ENCODE measurements around the gene NME3.

NME3 gene

DNA sequence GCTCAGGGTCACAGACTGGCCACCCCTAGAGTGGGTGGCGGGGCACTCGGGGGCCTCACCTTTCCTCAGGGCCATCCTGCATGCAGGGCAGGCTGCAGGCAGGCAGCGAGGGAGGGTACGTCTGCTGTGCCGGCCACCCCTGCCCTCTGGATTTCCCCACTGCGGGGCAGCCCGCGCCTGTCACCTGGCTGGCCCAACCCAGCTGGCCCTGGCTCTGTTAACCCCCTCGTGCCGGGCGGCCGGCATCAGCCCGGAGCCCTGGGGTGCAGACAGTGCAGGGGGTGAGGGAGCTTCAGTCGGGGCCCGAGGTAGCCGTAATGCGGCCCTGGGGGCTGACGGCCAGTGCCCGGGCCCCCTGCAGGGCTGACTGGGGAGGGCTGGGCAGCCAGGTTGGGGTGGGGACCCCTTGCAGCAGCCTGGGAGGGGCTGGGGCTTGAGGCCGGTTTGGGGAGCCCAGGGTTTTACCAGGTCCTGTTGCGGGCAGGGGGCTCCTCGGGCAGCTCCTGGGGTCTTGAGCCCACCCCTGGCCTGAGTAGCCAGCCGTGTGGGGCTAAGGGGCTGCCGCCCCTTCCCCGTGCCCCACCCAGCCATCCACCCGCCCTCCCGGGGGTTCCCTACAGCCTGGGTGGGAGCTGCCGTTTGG is 22.4 kb upstream of the NME3 start, which contains the start of gene IGFALS:
IGFALS (minus strand) TSS at position 128 of the 643 bp plus-strand sequence; CDS start at position 75, 53 bp downstream.
- no peak for DNase-seq (ENCODE audit: low read depth)

GRCh38 chr16:1792836-1793577 is 21.7 kb upstream of the NME3 start:
- DNase-seq (ENCODE audit: low read depth): no peak

DNA sequence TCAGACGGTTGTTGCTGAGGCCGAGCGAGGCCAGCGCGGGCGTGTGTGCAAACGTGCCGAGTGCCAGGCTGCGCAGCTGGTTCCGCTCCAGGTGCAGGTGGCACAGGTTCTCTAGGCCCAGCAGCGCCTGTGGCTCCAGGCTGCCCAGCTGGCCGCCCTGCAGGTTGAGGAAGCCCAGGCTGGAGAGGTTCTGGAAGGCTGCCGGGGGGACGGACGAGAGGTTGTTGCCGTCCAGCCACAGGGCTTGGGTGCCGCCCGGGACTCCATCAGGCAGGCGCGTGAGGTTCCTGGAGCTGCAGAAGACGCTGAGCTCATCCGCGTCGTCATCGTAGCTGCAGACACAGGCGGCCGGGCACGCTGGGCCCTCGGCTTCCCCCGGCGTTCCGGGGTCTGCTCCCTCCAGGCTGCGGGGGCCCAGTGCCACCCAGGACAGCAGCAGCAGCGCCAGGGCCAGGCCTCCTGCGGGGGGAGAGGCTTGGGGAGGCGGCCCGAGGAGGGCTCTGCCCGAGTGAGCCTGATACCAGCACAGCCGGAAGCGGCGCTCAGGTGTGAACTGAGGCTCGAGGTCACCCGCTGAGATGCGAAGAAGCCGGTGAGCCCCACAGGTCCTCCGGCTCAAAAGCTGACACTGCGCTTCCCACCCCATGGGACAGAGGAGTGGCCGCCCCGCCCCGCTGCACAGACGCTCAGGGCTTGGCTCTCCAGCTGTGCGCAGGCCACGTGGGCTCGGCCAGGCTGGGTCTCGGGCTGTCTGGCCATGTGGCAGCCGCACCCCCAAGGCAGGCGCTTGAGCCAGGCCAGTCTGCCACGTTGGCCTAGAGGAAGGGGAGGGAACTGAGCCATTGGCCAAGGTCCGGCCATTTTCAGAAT is 20.8 kb upstream of the NME3 start:
- no peak for DNase-seq (ENCODE audit: low read depth)

DNA sequence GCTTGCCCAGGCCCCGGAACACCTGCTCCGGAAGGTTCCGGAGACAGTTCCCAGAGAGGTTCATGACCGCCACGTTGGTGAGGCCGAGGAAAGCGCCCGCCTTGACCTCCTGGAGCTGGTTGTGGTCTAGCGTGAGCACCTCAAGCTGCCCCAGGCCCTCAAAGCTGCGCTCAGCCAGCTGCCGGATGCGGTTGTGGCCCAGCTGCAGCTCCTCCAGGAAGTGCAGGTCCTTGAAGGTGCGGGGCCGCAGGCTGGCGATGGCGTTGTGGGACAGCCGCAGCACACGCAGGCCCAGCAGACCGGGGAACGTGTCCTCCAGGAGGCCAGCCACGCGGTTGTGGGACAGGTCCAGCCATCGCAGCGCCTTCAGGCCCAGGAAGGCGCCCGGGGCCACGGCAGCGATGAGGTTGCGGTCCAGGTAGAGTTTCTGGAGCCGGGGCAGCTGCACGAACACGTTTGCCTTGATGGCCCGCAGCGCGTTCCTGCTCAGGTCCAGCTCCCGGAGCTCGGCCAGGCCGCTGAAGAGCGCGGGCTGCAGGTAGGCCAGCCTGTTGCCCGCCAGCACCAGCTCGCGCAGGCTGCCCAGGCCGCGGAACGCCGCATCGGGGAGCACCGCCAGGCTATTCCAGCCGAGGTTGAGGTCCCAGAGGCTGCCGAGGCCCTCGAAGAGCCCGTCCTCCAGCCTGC is 20.1 kb upstream of the NME3 start:
- no peak for DNase-seq (ENCODE audit: low read depth)

- DNase-seq (ENCODE audit: low read depth): no peak
Measured at GRCh38 chr16:1790611-1791255, 19.4 kb upstream of the NME3 start.

- no peak for DNase-seq (ENCODE audit: low read depth)
Measured at GRCh38 chr16:1790261-1790610, 18.9 kb upstream of the NME3 start.

DNA sequence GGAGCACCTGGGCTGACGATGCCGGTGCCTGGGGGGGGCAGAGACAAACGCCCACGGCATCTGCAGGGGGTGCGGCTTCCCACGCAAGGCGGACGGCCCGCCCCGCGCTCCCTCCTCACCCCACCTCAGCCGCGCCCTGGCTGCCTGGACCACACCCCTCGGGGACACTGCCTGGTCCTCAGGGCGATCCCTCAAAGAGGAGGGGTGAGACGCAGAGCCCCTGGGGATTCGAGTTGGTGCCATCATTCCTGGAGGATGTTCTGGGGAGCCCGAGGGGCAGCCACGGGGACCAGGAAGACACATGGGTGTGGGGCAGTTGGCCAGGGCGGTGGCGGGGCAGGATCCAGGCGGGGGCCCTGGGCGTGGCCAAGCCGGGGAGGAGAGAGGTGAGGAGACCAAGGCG is 18.3 kb upstream of the NME3 start:
- DNase-seq (ENCODE audit: low read depth): no peak

GRCh38 chr16:1788708-1789100 is 17.4 kb upstream of the NME3 start:
- DNase-seq (ENCODE audit: low read depth): no peak

DNA sequence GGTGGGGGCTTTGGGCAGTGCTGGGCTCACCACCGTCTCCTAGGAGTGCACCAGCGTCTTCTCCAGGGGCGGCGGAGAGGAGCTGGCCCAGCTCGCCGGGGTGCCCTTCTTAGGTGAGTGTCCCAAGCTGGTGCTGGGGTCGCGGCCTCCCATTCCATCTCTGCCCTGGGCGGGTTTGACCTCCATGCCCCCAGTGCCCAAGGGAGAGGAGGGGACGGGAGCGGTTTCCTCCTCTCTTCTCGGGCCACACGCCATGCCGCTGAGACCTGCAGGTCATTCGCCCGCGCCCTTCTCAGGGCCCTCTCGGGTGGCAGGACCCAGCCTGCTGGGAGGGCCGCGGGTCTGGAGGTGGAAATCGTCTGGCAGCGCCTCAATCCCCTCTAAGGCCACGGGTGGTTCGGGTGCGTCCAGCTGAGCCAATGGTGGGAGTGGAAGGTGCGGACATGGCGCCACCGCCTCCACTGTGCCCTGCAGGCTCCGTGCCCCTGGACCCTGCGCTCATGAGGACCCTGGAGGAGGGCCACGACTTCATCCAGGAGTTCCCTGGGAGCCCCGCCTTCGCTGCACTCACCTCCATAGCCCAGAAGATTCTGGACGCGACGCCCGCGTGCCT is 16.9 kb upstream of the NME3 start:
- no peak for DNase-seq (ENCODE audit: low read depth)

- no peak for DNase-seq (ENCODE audit: low read depth)
Measured at GRCh38 chr16:1787322-1788094, 16.2 kb upstream of the NME3 start.

- no peak for DNase-seq (ENCODE audit: low read depth)
Measured at GRCh38 chr16:1787056-1787321, 15.6 kb upstream of the NME3 start.

GRCh38 chr16:1786242-1787055 is 15.1 kb upstream of the NME3 start:
- no peak for DNase-seq (ENCODE audit: low read depth)

- no peak for DNase-seq (ENCODE audit: low read depth)
Measured at GRCh38 chr16:1785846-1786170, 14.5 kb upstream of the NME3 start.

DNA sequence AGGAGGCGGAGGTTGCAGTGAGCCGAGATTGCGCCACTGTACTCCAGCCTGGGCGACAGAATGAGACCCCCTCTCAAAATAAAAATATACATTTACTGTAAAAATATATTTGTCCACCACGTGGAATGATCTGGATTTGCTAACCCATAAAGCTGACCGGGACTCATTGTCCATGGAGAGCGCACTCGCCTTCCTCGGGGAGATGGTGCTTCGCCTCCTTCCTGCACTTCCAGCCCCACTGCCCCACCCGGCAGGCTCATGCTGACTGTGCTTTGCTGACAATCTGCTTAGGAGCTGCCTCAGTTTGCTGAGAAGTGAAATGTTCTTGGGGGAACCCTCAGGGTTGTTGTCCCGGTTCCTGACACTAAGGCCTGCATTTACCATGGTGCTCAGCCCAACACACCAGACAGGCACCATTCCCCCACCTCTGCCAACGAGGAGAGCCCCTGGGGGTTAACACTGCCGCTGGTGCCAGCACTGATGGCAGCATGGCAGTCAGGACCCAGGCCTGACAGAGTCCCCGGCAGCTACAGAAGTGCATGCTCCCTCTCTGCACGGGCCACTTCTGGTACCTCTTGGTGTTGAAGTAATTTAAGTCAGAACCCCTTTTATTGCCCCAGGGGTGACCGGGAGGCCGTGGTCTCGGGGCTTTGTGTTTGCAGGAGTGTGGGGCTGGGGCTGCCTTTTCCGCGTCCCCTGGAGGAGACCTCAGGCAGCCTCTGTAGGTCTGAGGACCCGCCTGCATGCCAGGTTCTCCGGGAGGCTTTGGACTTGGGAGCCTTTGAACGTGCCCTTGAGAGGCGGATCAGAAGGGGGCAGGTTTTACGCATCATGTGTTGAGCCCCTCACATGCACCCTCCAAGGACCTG is 13.9 kb upstream of the NME3 start:
- DNase-seq (ENCODE audit: low read depth): no peak

DNA sequence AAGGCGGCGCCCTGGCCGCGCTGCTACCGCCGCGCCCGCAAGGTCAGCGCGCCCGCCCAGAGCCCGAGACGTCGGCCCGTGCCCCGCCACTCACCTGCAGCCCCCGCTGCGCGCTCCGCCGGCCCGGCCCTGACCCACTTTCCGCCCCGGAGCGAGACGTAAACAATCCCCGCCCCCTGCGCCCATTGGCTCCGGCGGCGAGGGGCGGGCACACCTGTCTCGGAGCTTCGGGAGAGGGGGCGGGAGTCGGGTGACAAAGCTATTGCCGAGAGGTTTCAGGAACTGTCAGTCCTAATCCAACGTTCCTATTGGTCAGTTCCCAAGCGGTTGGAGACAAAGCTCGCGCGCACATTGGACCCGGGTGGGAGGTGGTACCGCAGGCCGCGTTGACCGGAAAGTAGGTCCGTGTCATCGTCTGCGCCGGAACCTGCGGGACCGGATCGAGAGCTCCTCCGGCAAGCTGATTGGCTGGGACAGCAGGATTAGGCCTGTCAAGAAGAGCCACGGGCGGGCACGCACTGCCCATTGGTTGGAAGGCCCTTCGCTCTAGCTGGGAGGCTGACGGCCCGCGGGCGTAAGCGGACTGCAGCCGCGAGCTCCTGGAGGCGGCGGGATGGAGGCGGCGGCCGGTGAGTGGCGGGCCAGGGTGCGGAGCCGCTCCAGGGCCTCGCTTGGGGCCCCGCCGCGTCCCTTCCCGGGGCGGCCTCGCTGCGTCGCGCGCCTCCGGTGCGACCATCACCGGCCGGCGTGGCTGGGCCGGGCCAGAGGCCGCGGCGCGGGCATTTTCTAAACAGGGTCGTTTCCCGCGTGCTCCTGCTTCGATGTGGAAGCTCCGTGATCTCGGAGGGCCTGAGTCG is 11.3 kb upstream of the NME3 start, which contains the start of the genes NUBP2 and SPSB3:
NUBP2 (plus strand) TSS at position 553 of the 857 bp plus-strand sequence; CDS start at position 614, 61 bp downstream.
SPSB3 (minus strand) TSS at position 164 of the 857 bp plus-strand sequence. CDS start 1,088 bp downstream, outside the sequence.
- peak; percentile 98 for DNase-seq (ENCODE audit: low read depth)

- DNase-seq (ENCODE audit: low read depth): no peak
Measured at GRCh38 chr16:1781758-1782407, 10.5 kb upstream of the NME3 start.

DNA sequence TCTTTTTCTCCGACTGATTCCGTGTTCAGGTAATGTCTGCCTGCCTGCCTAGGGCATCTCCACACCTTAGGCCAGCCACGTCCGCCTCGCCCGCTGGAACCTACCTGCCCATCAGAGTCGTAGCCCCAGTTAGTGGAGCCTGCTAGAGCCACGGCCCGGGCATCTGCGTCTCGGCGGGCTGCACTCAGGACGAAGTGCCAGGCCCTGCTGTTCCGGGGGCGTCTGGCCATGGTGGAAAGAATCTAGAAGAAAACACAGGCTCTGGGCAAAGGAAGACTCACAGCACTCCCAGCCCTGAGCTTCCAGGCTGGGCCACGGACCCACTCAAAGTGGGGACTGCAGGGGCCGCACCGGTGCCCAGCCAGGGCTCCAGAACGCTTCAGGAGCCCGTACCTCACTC is 9.9 kb upstream of the NME3 start:
- DNase-seq (ENCODE audit: low read depth): no peak
